ENCODE measurements around the gene KMT2B.
A peak's percentile ranks its signal among the peaks of the same experiment; 100 is the strongest.

DNA sequence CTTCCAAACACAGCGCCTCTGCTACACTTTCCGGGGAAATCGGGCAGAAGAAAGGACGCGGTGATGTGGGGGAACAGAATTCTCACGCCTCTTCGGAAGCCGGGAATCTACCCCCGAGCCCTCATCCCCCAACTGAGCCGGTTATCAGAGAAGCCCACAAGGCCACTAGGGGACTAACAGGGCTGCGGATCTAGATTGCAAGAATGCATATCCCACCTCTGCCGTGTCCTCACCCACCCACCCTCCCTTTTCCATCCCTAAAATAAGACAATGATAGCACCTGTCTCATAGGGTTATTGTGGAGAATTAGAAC is 23.4 kb downstream of the KMT2B start:
- peak in 1 of 6 experiments; percentile 16 for TF ChIP-seq CTCF (IDR thresholded peaks at IDR 0.05)
- no peak for TF ChIP-seq POLR2A (IDR thresholded peaks at IDR 0.05)
